HL-60 (cell line): ENCODE data around the gene TSPEAR.
"Not testable (repeated sequence)": the region's sequence is repeated elsewhere in the genome, so short reads cannot be mapped to it uniquely, and the experiment has no call there.

ENCODE experiments used
- DNase-seq, 2 experiments: peaks; one replicate each; pipeline ENCODE4 v3.0.0-alpha.2; 2010 to 2020; ENCODE audit warnings: low read depth in 1 of 2, low spot score in 1 of 2
- H3K27ac ChIP-seq: fragments of 250-450 bp; sonication (Bioruptor Pico); replicated peaks from 2 replicates; pipeline ENCODE4 v1.5.1; 2020; ENCODE audit warnings: mild to moderate bottlenecking, moderate library complexity
- H3K27me3 ChIP-seq: fragments of 250-450 bp; sonication (Bioruptor Pico); 2 replicates; pipeline ENCODE4 v1.5.1; 2021; ENCODE audit warnings: mild to moderate bottlenecking, moderate library complexity; ENCODE audit not compliant: insufficient read depth, poor library complexity, severe bottlenecking
- H3K4me3 ChIP-seq: replicated peaks from 2 replicates; pipeline ENCODE4 v1.5.1; 2011; ENCODE audit warnings: mild to moderate bottlenecking, control low read depth, low read length; ENCODE audit not compliant: insufficient read depth
- CTCF ChIP-seq: IDR thresholded peaks from one replicate; pipeline ENCODE4 v1.5.1; 2011; ENCODE audit warnings: low read length, control low read depth, inconsistent platforms; ENCODE audit not compliant: insufficient read depth
- GABPA ChIP-seq: IDR thresholded peaks from 2 replicates; pipeline ENCODE4 v1.6.1; 2012; ENCODE audit warnings: low read depth
- POLR2AphosphoS5 ChIP-seq: IDR thresholded peaks from 2 replicates; pipeline ENCODE4 v1.6.1; 2012; ENCODE audit warnings: low read depth
- SPI1 ChIP-seq: IDR thresholded peaks from 2 replicates; pipeline ENCODE4 v1.6.1; 2012; ENCODE audit warnings: low read depth, mild to moderate bottlenecking, borderline replicate concordance
- TF ChIP-seq, protein P1 (sequence below): IDR thresholded peaks from 2 replicates; pipeline ENCODE4 v1.6.1; 2012; ENCODE audit warnings: low read depth; ENCODE audit not compliant: insufficient replicate concordance

Gene TSPEAR

GRCh38 chr21:44639331-44639655 is 72.1 kb downstream of the TSPEAR start:
- Histone ChIP-seq H3K27me3 (no peaks in the 10 kb centered on the region), H3K27ac (no peak overlapping the region), H3K4me3 (no peak overlapping the region)
- no peak for DNase-seq
- no peak for TF ChIP-seq POLR2AphosphoS5
- TF ChIP-seq, protein P1, sequence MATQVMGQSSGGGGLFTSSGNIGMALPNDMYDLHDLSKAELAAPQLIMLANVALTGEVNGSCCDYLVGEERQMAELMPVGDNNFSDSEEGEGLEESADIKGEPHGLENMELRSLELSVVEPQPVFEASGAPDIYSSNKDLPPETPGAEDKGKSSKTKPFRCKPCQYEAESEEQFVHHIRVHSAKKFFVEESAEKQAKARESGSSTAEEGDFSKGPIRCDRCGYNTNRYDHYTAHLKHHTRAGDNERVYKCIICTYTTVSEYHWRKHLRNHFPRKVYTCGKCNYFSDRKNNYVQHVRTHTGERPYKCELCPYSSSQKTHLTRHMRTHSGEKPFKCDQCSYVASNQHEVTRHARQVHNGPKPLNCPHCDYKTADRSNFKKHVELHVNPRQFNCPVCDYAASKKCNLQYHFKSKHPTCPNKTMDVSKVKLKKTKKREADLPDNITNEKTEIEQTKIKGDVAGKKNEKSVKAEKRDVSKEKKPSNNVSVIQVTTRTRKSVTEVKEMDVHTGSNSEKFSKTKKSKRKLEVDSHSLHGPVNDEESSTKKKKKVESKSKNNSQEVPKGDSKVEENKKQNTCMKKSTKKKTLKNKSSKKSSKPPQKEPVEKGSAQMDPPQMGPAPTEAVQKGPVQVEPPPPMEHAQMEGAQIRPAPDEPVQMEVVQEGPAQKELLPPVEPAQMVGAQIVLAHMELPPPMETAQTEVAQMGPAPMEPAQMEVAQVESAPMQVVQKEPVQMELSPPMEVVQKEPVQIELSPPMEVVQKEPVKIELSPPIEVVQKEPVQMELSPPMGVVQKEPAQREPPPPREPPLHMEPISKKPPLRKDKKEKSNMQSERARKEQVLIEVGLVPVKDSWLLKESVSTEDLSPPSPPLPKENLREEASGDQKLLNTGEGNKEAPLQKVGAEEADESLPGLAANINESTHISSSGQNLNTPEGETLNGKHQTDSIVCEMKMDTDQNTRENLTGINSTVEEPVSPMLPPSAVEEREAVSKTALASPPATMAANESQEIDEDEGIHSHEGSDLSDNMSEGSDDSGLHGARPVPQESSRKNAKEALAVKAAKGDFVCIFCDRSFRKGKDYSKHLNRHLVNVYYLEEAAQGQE: no peak

DNA sequence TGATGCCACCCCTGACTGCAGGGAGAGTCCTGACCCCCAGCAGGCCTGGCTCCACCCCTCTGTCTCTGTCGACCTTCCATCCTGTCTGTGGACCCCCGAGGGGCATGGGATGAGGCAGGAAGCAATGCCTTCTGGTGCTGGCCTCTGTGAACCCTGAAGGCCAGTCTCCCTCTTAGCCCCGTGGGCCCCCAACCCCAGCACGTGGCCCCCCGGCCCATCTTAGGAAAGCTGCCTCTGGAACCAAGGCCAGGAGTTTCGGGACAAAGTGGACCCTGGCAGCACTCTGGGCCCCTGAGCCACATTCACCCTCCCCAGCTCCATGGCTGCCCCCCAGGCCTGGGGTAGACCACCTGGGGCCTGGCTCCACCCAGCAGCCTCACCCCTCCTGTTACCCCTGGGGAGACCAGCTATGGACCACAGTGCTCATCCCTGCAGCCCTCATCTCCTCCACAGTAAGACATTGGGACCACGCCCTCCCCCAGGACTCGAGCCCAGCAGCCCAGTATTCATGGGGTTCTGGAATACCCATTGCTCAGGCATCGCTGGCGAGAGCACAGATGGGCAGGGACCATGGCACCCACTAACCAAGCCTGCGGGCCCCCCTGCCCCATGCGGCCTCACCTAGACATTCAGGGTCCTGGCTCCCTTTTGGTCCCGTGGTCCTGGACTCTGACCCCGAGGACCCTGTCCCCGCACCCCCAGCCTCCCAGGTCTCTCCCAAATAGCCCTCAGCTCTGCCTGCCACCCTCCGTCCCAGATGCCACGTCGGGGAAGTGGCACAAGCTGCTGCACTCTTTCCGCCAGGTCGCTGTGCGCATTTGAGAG is 72.7 kb downstream of the TSPEAR start:
- H3K27ac ChIP-seq, H3K4me3 ChIP-seq, DNase-seq, H3K27me3 ChIP-seq: not testable (repeated sequence)

DNA sequence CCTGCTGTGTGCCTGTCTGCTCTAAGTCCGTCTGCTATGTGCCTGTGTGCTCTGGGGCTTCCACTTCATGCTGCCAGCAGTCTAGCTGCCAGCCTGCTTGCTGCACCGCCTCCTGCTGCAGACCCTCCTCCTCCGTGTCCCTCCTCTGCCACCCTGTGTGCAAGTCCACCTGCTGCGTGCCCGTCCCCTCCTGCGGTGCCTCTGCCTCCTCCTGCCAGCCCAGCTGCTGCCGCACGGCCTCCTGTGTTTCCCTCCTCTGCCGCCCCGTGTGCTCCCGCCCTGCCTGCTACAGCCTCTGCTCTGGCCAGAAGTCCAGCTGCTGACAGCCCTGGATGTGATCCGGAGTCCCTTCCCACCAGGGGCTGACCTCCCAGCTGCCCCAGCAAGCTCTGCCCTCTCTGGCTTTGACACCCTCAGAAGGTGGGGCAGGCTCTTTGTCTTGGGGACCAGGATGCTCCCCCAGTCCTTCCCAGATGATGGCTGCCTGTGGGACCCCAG is 73.5 kb downstream of the TSPEAR start:
- H3K27me3 ChIP-seq, H3K27ac ChIP-seq, H3K4me3 ChIP-seq, DNase-seq: not testable (repeated sequence)

- TF ChIP-seq POLR2AphosphoS5: no peak
- TF ChIP-seq, protein P1: no peak
- no peak for TF ChIP-seq SPI1
- no peak for TF ChIP-seq GABPA
- no peak for TF ChIP-seq CTCF
- H3K27me3 ChIP-seq: no peaks in the 10 kb centered on the region
- H3K4me3 ChIP-seq: no peak within 1 kb of the TSS
- DNase-seq: no peak
- no peak within 1 kb of the TSS for H3K27ac ChIP-seq
These were observed 74.1 kb downstream of the TSPEAR start, which contains the start of gene KRTAP10-10 for GRCh38 chr21:44637018-44637850. TSS of gene KRTAP10-10 (plus strand) at chr21:44637356. CDS start at chr21:44637418, 62 bp downstream.

DNA sequence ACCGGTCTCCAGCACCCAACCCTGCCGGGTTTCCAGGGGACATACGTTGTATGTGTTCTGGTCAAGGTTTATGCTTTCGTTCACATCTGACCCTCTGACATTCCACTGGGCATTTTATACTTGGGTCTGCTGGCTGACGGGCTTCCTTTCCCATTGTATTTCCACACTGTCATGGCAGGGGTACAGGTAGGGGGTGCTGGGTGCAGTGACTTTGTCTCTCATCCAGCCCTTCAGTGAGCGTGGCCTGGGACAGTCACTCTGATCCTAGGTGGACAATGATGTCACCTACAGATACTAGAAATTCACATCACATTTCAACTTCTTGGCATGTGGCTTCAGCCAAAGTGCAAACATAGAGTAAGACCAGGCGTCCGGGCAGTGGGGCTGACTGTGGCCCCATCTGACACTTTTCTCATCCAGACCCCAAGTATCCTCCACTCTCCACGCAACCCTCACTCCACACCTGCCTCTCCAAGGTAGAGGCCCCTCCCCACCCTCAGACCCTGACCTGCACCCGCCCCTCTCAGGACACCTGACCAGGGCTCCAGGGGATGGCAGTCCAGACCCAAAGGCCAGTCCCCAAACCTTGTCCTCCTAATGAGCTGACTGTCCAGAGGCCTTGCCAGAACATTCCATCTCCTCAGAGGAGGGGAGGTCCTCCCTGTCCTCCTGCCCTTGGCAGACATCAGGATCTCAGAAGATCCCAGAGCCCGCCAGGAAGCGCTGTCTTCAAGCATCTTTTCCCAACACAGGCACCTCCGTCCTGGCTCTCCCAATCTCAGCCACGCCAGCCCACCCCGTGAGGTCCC is 75.0 kb downstream of the TSPEAR start:
- H3K4me3 ChIP-seq: no peak overlapping the region
- no peaks in the 10 kb centered on the region for H3K27me3 ChIP-seq
- no peak for TF ChIP-seq CTCF
- TF ChIP-seq, protein P1: no peak
- no peak for TF ChIP-seq SPI1
- TF ChIP-seq POLR2AphosphoS5: no peak
- TF ChIP-seq GABPA: no peak
- no peak for DNase-seq
- H3K27ac ChIP-seq: no peak overlapping the region
